Fibroblast of lung (primary cell): ENCODE results near the gene UBE2E2.

Experiments
- EZH2 ChIP-seq: IDR thresholded peaks from 2 replicates; pipeline ENCODE4 v1.5.1; 2012; ENCODE audit warnings: low read length, control low read depth, mild to moderate bottlenecking; ENCODE audit errors: missing control alignments
- TF ChIP-seq, protein P1 (sequence below), 2 donors: IDR thresholded peaks in 1 of 2; conservative IDR thresholded peaks in 1 of 2; 1 replicate in 1 of 2; 2 replicates in 1 of 2; pipeline ENCODE4 v1.5.1; 2011 to 2012; ENCODE audit warnings: low read length in 2 of 2, control low read depth in 1 of 2, inconsistent platforms in 1 of 2, low read depth in 1 of 2, mild to moderate bottlenecking in 1 of 2

DNA sequence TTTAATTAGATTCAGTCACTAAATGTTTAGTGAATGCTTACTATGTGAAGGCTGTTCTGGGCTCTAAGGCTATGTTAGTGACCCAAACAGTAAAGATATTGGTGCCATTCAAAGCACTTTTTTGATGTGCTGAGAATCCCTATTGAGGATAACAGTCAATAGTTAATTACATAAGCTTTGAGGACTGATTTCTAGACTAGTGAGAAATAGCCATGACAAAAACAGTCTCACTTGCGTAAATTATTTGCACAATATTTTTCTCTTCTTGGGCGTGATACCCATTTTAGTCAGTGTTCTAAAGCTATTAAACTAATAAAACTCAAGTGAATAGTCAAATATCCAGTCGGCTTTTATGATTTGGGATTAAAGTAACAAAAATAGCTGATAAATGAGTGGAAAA is 74.6 kb downstream of the UBE2E2 start:
- TF ChIP-seq, protein P1, sequence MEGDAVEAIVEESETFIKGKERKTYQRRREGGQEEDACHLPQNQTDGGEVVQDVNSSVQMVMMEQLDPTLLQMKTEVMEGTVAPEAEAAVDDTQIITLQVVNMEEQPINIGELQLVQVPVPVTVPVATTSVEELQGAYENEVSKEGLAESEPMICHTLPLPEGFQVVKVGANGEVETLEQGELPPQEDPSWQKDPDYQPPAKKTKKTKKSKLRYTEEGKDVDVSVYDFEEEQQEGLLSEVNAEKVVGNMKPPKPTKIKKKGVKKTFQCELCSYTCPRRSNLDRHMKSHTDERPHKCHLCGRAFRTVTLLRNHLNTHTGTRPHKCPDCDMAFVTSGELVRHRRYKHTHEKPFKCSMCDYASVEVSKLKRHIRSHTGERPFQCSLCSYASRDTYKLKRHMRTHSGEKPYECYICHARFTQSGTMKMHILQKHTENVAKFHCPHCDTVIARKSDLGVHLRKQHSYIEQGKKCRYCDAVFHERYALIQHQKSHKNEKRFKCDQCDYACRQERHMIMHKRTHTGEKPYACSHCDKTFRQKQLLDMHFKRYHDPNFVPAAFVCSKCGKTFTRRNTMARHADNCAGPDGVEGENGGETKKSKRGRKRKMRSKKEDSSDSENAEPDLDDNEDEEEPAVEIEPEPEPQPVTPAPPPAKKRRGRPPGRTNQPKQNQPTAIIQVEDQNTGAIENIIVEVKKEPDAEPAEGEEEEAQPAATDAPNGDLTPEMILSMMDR (conservative IDR thresholded peaks at IDR 0.05 in 1 of 2, IDR thresholded peaks at IDR 0.05 in 1 of 2; ENCODE audit: low read depth in 1 of 2, low read length in 2 of 2) = no peak
- TF ChIP-seq EZH2 = no peak
